HG02870 (cell line): ENCODE data around the gene TMCO2.

Experiments
- ATAC-seq: cut with Tn5 transposase; IDR thresholded peaks from one replicate; pipeline ENCODE4 v1.9.1; 2021; ENCODE audit warnings: mild to moderate bottlenecking, moderate library complexity; ENCODE audit not compliant: unreplicated experiment

The TMCO2 gene

DNA sequence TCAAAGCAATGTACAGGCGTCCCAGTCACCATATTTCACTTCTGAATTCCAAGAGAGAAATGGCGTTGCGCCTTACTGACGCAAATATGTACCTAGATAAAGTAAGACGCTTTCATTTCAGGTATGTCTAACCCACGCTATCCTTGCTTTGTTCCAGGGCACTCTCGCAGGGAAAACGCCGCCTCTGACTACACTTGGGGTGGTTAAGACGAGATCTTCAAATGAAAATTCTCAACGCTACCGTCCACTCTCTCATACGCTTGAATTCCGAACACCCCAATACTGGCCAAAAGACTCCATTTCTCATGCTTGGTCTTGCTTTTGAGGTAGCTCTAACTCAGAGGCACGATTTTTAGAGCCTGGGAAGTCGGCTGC is 9.6 kb downstream of the TMCO2 start:
- ATAC-seq: peak; percentile 15

DNA sequence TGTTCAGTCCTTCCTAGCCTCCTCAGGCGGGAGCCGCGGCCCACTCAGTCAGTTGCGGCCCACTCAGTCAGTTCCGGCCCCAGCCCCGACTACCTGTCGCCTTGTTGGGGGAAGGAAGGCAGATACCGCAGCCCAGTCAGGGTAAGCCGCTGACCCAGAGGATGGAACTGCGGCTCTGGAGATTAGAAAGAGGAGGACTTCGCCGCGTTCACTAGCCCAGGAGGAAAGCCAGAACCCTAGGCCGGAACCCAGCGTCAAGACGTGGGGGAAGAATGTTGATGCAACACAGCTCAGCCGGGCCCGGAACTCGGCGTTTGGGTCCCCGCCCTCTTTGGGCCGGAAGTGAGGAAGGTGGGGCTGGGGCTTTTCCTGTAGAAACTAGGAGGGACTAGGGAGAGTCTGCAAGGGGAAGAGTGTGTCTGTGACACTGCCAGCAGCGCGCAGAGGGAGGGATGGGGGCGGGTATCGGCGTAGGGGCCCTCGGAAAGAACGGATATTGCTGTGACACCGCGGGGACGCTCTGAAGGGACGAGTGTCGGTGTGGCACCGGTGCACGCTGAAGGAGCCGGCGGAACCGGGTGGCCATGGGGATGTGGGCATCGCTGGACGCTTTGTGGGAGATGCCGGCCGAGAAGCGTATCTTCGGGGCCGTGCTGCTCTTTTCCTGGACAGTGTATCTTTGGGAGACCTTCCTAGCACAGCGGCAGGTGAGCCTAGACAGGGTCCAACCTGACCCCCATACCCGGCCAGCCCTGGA is 10.1 kb downstream of the TMCO2 start, which contains the start of gene ZMPSTE24:
Gene ZMPSTE24 (plus strand): TSS at position 549 of the 757 bp plus-strand sequence. CDS start 36 bp downstream, at position 585.
- peak; percentile 86 for ATAC-seq

DNA sequence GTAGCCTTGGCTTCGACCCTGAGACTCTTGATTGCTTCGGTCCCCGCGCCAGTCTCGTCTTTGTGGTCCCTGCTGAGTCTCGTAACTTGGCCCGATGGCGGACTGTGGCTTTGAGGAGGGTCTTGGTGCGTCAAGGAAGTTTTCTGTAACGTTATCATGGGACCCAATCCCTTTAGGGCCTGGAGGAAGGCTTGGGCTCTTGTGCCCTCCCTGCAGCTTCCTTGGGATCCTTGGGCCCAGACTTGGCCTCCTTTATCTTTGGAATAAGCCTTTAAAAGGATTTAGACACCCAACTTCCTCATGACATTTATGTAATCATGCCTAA is 10.7 kb downstream of the TMCO2 start:
- no peak for ATAC-seq

DNA sequence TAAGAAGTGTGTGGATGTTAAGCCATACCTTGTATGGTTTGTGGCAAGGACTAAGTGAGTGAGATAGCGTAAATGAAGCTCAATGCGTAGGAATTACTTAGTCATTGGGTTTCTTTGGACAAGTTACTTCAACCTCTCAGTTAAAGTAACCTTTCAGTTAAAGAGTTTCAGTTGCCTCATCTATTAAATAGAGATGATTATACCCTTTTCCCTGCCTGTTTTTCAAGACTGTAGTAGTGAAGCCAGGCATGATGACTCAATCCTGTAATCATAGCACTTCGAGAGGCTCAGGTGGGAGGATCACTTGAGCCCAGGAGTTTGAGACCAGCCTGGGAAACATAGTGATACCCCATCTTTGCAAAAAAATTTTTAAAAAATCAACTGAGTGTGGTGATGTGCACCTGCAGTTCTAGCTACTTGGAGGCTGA is 16.6 kb downstream of the TMCO2 start:
- ATAC-seq: no peak

DNA sequence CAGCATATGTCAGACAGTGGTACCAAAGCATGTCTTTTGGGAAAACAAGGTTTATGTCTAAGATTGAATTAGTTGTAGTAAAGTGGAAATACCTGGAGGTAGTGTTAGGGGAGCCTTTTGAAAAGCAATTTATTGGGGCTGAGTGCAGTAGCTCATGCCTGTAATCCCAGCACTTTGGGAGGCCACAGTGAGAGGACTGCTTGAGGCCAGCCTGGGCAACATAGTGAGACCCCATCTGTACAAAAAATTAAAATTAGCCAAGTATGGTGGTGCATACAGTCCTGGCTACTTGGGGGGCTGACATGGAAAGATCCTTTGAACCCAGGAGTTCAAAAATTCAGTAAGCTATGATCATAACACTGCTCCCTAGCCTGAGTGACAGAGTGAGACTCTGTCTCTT is 17.6 kb downstream of the TMCO2 start:
- no peak for ATAC-seq

DNA sequence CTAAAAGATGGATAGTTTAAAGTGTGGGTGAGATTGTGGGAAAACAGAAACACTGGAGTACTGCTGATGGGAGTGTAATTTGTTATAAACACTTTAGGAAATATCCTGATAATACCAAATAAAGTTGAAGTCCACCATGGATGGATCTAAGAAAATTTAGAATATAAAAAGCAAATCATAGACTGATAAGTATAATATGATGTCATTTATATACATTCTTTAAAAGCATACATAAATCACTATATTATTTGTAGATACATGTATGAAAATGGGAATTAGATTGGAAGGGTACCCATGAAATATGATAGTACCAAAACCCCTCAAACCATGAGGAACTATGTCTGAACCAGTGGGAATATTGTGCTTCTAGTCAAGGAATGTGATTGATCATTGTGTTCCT is 18.2 kb downstream of the TMCO2 start:
- ATAC-seq: no peak

DNA sequence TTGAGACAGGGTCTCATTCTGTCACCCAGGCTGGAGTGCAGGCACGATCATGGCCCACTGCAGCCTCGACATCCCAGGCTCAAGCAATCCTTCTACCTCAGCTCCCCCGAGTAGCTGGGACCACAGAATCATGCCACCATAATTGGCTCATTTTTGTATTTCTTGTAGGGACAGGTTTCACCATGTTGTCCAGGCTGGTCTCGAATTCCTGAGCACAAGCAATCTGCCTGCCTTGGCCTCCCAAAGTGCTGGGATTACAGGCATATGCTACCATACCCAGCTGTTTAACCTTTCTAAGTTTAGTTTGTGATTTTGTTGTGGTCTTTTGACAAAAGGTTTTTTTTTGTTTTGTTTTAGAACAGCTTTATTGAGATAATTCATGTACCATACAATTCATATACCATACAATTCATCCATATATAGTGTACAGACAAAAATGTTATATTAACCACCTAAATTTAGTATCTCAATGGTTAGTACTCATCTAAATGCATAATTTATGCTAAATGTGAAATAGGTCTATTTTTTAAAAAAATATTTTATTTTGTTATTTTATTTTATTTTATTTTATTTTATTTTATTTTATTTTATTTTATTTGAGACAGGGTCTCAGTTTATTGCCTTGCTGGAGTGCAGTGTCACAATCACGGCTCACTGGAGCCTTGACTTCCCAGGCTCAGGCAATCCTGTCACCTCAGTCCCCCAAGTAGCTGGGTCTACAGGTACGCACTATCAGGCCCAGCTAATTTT is 19.2 kb downstream of the TMCO2 start:
- ATAC-seq: no peak

DNA sequence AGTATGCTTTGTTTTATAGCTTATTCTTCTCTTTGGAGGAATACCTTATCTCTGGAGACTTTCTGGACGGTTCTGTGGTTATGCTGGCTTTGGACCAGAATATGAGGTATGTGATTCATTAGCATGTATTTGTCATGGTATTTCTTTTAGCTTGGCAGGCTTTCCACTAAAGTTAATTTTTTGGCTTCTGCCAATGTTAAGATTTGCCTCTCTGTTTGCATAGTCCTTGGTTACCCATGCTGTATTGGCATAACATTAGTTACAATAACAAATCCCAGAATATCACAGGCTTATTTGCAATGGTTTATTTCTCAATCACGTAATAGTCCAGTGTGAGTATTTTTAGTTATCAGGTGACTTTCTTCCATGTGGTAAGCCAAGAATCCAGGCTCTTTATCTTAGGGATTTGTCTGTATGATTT is 20.0 kb downstream of the TMCO2 start:
- no peak for ATAC-seq

DNA sequence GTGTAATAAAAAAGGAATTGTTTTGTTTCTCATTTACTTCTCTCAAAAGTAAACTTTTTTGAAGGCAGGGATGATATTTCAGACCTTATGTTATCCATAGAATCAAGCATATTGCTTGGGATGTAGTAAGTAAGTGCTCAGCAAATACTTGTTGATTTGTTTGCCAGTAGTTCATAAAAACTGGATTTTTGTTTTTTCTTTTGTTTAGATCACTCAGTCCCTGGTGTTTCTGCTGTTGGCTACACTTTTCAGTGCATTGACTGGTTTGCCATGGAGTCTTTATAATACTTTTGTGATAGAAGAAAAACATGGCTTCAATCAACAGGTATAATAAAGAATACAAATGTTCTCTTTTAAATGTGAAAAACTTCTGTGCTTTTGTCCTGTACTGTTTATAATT is 20.5 kb downstream of the TMCO2 start:
- no peak for ATAC-seq

DNA sequence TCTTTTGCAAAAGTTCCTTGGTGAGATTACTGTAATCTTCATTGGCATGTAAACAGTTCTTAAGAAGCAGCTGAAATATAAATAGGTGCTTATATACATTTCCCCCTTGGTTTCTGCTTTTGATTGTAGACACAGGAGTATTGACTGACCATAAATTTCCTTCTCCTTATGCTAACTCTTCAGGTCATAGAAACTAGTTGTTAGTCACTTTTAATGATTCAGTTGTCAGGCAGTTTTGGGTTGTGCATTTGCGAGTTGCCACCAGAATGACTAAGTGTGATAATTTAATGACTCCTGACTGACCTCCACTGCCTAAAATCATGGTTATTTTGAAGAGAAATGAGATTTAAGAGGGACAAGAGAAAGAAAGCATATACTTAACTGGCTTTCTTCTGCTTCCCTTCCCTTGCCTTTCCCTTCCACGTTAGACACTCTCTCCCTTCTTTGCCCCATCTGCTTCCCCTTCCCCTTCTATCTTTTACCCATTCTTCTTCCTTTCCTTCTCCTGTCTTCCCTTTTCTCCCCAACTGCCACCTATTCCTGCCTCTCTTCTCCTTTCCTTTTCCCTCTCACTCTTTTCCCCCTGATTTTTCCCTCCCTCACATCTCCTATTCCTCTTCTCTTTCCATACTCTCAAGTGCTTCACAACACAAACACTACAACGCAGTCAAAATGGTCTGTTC is 22.6 kb downstream of the TMCO2 start:
- ATAC-seq: no peak

DNA sequence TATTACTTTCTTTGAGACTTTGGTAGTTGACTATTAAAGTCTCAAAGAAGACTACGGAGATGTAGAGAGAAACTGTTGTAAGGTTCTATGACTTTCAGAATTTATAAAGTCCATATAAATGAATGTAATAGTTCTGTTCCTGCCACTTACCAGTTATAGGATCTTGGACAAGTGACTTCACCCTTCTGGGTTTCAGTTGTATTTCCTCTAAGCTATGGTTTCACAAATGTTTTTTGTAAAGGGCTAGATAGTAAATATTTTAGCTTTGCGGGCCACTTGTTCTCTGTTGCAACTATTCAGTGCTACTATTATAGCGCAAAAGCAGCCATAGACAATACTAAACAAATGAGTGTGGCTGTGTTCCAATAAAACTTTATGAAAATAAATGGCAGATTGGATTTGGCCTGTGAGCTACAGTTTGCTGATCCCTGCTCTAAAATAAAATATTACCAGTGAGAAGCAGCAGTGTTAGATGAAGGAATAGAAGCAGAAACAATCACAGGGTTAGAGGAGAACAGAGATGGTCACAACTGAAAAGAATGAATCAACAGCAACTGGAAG is 25.0 kb downstream of the TMCO2 start:
- no peak for ATAC-seq

DNA sequence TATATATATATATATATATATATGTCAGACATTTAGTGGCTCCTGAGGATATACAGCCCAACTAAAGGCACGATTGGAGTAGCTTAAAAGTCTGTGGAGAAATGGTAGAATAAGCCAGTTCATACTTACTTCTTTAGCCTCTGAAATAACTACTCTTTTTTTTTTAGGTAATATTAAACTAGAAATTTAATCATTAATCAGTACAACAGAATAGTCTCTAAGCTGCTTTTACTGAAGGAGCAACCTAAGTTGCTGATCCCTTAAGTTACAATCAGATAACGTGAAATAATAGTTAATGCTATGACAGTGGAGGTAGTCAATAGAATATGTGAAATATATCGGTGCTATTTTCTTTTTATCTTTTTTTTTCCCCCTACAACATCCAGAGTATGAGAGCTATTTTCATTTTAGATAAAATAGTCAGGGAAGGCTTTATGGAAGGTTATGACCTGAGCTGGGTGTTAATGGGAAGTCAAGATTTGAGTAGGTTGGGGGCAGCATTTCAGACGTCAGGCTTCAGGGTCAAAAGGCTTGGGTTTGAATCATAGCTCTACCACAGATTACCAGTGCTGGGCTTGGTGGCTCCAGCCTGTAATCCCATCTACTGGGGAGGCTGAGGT is 25.9 kb downstream of the TMCO2 start:
- no peak for ATAC-seq

DNA sequence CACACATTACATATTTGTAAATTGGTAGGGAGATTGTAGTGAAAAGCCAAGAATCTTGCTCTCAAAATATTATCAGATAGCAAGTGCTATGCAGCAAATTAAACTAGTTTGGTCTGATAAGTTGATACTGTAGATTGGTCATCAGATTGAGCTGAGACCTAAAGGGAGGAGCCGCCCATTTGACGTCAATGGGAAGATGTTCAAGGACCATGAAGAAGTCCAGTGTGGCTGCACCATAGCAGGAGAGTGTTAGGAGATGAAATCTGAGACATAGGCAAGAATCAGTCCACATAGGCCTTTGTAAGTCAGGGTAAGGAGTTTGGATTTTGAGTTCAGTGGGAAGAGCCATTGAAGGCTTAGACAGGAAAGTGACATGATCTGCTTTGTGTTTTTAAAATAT is 26.6 kb downstream of the TMCO2 start:
- ATAC-seq: no peak

DNA sequence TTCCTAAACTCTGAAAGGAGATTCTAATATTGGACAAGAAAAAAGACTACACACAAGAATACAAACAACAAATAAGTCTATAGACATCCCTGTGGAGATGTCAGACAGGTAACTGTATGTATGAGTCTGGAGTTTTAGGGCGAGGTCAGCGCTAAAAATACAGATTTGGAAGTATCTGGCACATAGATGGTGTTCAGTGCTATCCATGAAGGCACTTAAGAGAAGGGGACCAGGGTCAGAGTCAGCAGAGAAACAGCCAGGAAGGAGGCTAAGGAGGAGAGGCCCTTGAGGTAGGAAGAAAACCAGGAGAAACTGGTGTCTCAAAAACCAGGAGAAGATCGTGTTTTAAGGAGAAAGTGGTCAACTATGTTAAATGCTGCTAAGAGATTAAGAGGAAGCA is 28.4 kb downstream of the TMCO2 start:
- ATAC-seq: no peak

DNA sequence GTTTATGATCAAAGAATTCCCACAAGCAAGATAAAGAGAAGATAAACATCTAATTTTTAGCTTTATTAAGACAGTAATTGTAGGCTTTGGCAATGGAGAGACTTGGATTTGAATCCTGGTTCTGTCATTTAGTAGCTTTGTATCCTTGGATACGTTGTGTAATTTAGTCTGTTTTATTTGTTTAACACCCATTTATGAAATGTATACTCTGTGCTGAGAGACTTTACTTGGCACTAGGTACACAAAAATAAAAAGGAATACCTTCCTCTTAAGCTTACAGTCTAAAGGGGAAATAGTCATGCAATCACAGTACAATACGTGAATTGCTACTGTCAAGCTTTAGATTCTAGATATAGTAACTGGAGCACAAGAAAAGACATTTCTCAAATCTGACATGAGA is 34.1 kb downstream of the TMCO2 start:
- ATAC-seq: no peak

DNA sequence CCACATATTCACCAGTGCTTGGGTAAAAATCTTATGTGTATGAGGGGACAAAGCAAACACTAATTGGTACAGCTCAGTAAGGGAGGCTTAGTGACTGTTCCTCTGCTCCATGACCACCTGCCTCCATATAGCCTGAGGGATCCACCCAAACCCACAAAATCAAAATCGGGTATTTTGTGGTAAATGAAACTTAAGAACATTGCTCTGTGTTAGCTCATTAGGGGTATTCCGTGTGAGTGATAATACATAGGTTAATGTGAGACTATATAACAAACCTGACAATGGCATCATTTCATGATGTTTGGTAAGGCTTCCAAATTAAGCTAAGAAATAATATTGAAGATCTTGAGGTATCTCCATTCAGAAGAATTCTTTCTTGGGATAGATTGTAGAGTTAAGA is 43.6 kb downstream of the TMCO2 start:
- ATAC-seq: no peak

DNA sequence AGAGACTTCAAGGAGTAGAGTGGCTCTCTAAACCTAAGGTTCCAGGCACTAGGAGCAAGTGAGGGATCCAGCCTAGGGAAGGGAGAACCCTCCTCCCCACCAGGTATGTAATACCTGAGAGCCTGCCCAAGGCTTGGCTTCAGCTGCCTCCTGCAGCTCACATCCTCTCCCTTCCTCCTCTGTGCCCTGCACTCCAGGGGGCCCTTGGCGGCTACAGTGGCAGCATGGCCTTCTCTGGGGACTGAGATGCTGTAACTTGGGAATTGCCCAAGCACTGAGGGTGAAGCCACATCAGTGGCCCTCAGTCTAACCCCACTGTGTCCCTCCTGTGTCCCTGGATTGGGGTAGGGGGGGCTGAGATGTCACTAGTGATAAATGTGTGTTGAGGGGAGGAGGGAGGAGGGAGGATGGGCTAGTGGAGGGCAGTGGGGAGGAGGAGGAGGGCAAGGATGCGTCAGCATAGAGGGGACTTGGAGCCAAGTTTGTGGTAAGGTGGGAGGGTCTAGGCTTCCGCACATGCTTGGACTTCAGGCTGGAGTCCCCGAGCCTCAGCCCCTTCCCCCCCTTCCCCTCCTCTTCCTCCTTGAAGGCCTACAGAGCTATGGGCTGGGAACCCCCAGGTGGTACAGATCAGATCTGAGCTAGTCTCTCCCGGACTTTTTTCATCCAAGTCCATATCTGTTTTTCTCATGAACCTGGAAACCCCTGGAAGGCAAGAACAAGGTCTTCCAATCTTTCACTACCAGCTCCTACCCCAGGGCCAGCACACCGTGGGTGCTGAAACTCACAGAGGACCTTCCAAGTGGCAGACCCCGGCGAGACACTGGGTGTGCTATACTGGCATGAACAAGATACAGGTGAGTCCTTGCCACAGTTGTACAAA is 51.9 kb downstream of the TMCO2 start:
- no peak for ATAC-seq

DNA sequence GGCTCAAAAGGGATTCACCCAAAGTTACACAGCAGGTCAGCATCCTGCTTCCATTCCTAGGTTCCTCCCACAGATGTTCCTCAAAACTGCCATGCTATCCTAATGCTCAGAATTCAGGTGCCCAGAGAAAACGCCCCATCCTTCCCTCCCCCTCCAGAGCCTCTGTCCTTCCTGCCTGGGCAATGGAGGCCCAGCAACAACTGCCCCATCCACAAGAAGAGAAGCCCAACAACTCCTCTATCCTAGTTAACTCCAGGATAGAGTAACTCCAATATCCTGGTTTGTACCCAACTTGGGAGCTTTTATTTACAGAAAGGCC is 52.5 kb downstream of the TMCO2 start:
- ATAC-seq: no peak

DNA sequence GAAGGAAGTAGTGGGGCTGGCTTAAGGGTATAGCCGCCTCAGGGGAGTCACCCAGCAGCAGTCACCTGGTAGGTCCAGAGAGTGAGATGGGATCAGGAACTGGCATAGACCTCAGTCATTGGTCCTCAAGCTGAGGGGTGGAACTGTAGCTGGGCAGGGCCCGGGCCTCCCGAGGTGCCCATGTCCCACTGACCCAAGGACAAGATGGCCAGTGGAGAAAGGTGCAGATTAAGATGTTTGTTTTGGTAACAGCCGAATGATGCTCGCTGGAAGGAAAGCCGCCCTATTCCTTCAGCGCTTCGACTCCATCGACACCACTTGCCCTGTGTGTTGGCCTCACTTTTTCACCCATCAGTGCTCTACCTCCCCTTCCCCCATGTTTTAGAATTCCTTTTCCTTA is 52.9 kb downstream of the TMCO2 start:
- no peak for ATAC-seq

DNA sequence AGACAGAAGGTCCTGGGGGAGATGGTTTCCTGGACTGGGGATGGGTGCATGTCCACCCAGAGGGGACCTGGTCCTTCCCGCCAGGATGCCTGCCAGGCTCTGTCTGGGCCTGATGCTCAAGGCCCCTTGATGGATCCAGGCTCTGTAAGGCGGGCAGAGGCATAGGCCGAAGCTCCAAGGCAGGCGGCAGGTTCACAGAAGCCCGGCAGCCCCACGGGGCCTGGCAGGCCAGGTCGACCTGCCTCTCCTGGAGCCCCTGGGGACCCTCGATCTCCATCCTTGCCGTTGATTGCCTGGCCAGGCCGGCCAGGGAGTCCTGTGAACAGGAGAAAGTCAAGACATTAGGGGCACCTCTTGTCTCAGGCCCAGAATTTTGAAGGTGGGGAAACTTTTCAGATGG is 53.3 kb downstream of the TMCO2 start:
- no peak for ATAC-seq
